ENCODE measurements around the gene CDH13. TPM values are rescaled to one million over a fixed set of nuclear protein-coding genes. Genes with fewer than 3 reads are reported as not detected.

The CDH13 gene
- total and polyA plus RNA-seq, 2 experiments from 2014 or later: 1.2 to 1.5 TPM

- TF ChIP-seq, protein P1, sequence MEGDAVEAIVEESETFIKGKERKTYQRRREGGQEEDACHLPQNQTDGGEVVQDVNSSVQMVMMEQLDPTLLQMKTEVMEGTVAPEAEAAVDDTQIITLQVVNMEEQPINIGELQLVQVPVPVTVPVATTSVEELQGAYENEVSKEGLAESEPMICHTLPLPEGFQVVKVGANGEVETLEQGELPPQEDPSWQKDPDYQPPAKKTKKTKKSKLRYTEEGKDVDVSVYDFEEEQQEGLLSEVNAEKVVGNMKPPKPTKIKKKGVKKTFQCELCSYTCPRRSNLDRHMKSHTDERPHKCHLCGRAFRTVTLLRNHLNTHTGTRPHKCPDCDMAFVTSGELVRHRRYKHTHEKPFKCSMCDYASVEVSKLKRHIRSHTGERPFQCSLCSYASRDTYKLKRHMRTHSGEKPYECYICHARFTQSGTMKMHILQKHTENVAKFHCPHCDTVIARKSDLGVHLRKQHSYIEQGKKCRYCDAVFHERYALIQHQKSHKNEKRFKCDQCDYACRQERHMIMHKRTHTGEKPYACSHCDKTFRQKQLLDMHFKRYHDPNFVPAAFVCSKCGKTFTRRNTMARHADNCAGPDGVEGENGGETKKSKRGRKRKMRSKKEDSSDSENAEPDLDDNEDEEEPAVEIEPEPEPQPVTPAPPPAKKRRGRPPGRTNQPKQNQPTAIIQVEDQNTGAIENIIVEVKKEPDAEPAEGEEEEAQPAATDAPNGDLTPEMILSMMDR (IDR thresholded peaks at IDR 0.05; ENCODE audit: poor library complexity): no peak
- TF ChIP-seq EZH2 (IDR thresholded peaks at IDR 0.05; ENCODE audit: borderline replicate concordance) (no peak), EZH2phosphoT487 (IDR thresholded peaks at IDR 0.05; ENCODE audit: low read depth, severe bottlenecking, unreplicated experiment) (no peak)
- no peaks in the 10 kb centered on the region for H3K9me3 ChIP-seq (ENCODE audit: low read depth)
Measured at GRCh38 chr16:83145297-83145696, 518.5 kb downstream of the CDH13 start.

GRCh38 chr16:83147244-83147643 lies 520.5 kb downstream of the CDH13 start:
- no peaks in the 10 kb centered on the region for H3K27me3 ChIP-seq
- H3K4me2 ChIP-seq: no peak overlapping the region
- H3K27ac ChIP-seq: no peak overlapping the region
- 57% methylated on average over 6 of the region's 6 CpGs for WGBS (ENCODE audit: low lambda C conversion rate, missing lambda C conversion rate)
- no peak overlapping the region for H3K4me3 ChIP-seq
- H4K20me1 ChIP-seq (ENCODE audit: insufficient read depth, poor library complexity, severe bottlenecking): no peaks in the 10 kb centered on the region
- no peaks in the 10 kb centered on the region for H3K9me3 ChIP-seq (ENCODE audit: low read depth)
- no peaks in the 10 kb centered on the region for H3K36me3 ChIP-seq (replicated peaks; ENCODE audit: insufficient read depth, low read depth)
- no peaks in the 10 kb centered on the region for H3K79me2 ChIP-seq
- DNase-seq (ENCODE audit: low spot score): no peak
- no peak for TF ChIP-seq EZH2phosphoT487 (IDR thresholded peaks at IDR 0.05; ENCODE audit: low read depth, severe bottlenecking, unreplicated experiment)
- TF ChIP-seq EZH2 (IDR thresholded peaks at IDR 0.05; ENCODE audit: borderline replicate concordance): no peak
- TF ChIP-seq, protein P1 (IDR thresholded peaks at IDR 0.05; ENCODE audit: poor library complexity): no peak
- no peak overlapping the region for H2AFZ ChIP-seq
- no peaks in the 10 kb centered on the region for H3K4me1 ChIP-seq (ENCODE audit: insufficient read depth)
- no peaks in the 10 kb centered on the region for H3K9me2 ChIP-seq (replicated peaks; ENCODE audit: insufficient read depth)

More at GRCh38 chr16:83145297-83145696, 518.5 kb downstream of the CDH13 start:
- H3K27ac ChIP-seq: no peak overlapping the region
- no peaks in the 10 kb centered on the region for H3K4me1 ChIP-seq (ENCODE audit: insufficient read depth)
- no peak overlapping the region for H2AFZ ChIP-seq
- no peaks in the 10 kb centered on the region for H3K36me3 ChIP-seq (replicated peaks; ENCODE audit: insufficient read depth, low read depth)
- H3K4me2 ChIP-seq: no peak overlapping the region
- no peak overlapping the region for H3K4me3 ChIP-seq
- H3K27me3 ChIP-seq: no peaks in the 10 kb centered on the region
- no peak for DNase-seq (ENCODE audit: low spot score)
- H3K79me2 ChIP-seq: no peaks in the 10 kb centered on the region
- WGBS (ENCODE audit: low lambda C conversion rate, missing lambda C conversion rate): 95% methylated on average over 5 of the region's 5 CpGs
- H4K20me1 ChIP-seq (ENCODE audit: insufficient read depth, poor library complexity, severe bottlenecking): no peaks in the 10 kb centered on the region
- no peaks in the 10 kb centered on the region for H3K9me2 ChIP-seq (replicated peaks; ENCODE audit: insufficient read depth)

DNA sequence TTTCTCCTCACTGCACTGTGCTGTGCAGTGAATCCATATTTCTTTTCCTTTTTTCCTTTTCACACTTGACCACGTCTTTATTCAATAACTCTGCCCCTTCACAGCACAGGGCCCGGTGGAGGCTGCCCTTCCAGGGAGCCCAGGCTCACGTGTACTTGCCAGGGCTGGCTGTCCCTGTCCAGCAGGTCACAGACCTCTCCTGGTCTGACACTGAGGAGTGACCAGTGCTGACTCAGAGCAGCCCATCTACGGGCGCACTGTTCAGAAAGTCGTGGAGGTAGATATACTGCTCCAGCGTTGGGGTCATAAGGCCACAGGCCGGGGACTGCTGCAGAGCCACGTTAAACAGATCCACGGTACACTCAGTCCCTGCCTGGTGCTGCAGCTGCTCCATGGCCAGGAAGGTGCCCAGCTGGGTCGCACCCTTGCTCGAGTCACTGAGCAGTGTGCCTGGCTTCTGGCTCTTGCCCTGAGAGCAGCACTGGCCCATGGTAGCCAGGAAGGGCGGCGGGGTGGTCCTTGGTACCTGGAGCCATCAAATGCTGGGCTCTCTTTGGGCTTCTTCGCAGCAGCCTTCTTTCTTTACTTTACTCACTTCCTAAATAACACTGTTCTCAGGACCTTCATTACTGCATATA lies 531.7 kb downstream of the CDH13 start:
- Histone ChIP-seq H3K9me3 (ENCODE audit: low read depth) (no peaks in the 10 kb centered on the region), H3K36me3 (replicated peaks; ENCODE audit: insufficient read depth, low read depth) (no peaks in the 10 kb centered on the region), H3K9me2 (replicated peaks; ENCODE audit: insufficient read depth) (no peaks in the 10 kb centered on the region), H3K27ac (no peak overlapping the region), H3K79me2 (no peaks in the 10 kb centered on the region), H2AFZ (no peak overlapping the region), H3K4me2 (no peak overlapping the region), H3K27me3 (no peaks in the 10 kb centered on the region), H3K4me1 (ENCODE audit: insufficient read depth) (no peaks in the 10 kb centered on the region), H4K20me1 (ENCODE audit: insufficient read depth, poor library complexity, severe bottlenecking) (no peaks in the 10 kb centered on the region), H3K4me3 (no peak overlapping the region)
- TF ChIP-seq, protein P1 (IDR thresholded peaks at IDR 0.05; ENCODE audit: poor library complexity): no peak
- no peak for TF ChIP-seq EZH2phosphoT487 (IDR thresholded peaks at IDR 0.05; ENCODE audit: low read depth, severe bottlenecking, unreplicated experiment)
- TF ChIP-seq EZH2 (IDR thresholded peaks at IDR 0.05; ENCODE audit: borderline replicate concordance): no peak
- 79% methylated on average over 15 of the region's 15 CpGs for WGBS (ENCODE audit: low lambda C conversion rate, missing lambda C conversion rate)
- no peak for DNase-seq (ENCODE audit: low spot score)

Measured in hepatocyte (in vitro differentiated cells).